Stomach (tissue), 9 donors: ENCODE measurements around the gene DAND5. TPM values are rescaled to one million over a fixed set of nuclear protein-coding genes. Genes with fewer than 3 reads are reported as not detected.
A peak's percentile ranks its signal among the peaks of the same experiment; 100 is the strongest.

Source experiments
- DNase-seq, 2 donors: peaks; one replicate each; pipeline versions ENCODE4 v3.0.0 to v3.0.0-alpha.2; 2013 to 2019
- H3K27ac ChIP-seq, 5 donors: fragments of 200-600 bp in 4 of 5; sonication (generic) in 4 of 5; one replicate each; pipeline ENCODE4 v1.5.1; 2013 to 2019; ENCODE audit warnings: mild to moderate bottlenecking in 1 of 5, moderate library complexity in 1 of 5
- H3K27me3 ChIP-seq, 3 donors: fragments of 200-600 bp; sonication (generic); one replicate each; pipeline ENCODE4 v1.5.1; 2017 to 2019; ENCODE audit warnings: mixed run types in 1 of 3
- H3K36me3 ChIP-seq, 4 donors: fragments of 200-600 bp; sonication (generic); 1 replicate in 3 of 4; 2 replicates in 1 of 4; pipeline ENCODE4 v1.5.1; 2016 to 2019
- H3K4me1 ChIP-seq, 4 donors: fragments of 200-600 bp; sonication (generic); one replicate each; pipeline ENCODE4 v1.5.1; 2016 to 2019
- H3K4me3 ChIP-seq, 4 donors: fragments of 200-600 bp; sonication (generic) in 3 of 4; one replicate each; pipeline ENCODE4 v1.5.1; 2016 to 2019; ENCODE audit warnings: mild to moderate bottlenecking in 1 of 4
- H3K9me3 ChIP-seq, 4 donors: fragments of 200-600 bp; sonication (generic); one replicate each; pipeline ENCODE4 v1.5.1; 2016 to 2019
- CTCF ChIP-seq, 7 experiments: fragments of 450-650 bp in 4 of 7; fragments of 200-600 bp in 3 of 7; sonication (generic) in 3 of 7; IDR thresholded peaks; one replicate each; pipeline ENCODE4 v1.5.1; 2016 to 2019; ENCODE audit warnings: antibody characterized with exemption in 7 of 7, control low read depth in 2 of 7, mild to moderate bottlenecking in 1 of 7
- EP300 ChIP-seq: sonication (generic); formaldehyde crosslinking; IDR thresholded peaks from one replicate; pipeline ENCODE4 v1.6.1; 2017; ENCODE audit warnings: antibody characterized with exemption
- POLR2A ChIP-seq, 4 donors: fragments of 450-650 bp; IDR thresholded peaks; one replicate each; pipeline ENCODE4 v1.6.1; 2016; ENCODE audit warnings: antibody characterized with exemption in 4 of 4, control low read depth in 2 of 4, mild to moderate bottlenecking in 1 of 4, moderate library complexity in 1 of 4
- POLR2AphosphoS5 ChIP-seq, 3 donors: sonication (generic); formaldehyde crosslinking; IDR thresholded peaks; one replicate each; pipeline ENCODE4 v1.6.1; 2016; ENCODE audit warnings: antibody characterized with exemption in 3 of 3
- WGBS, 5 donors: extraction: QIAGEN DNeasy Blood & Tissue Kit in 3 of 5; methylation state at CpG; one replicate each; pipeline versions ENCODE4 v1.1.5 to v1.1.7; 2013 to 2018; 5-methylcytosine and 5-hydroxymethylcytosine counted together
- intact Hi-C: fragments of 100-400 bp; cut with DNase I; formaldehyde crosslinking; loops from one replicate; pipeline ENCODE4 v1.15.1; 2023; ENCODE audit warnings: low total_unique reads
- polyA plus RNA-seq, 3 donors: library from polyadenylated mRNA; stranded (reverse); fragments of 200-250 nt; gene quantifications; one replicate each; pipeline ENCODE4 v1.2.3, GENCODE V29; 2013
- total RNA-seq, 5 donors: library from RNA; depleted of rRNA; stranded (reverse); fragments of >200 nt; gene quantifications; one replicate each; pipeline versions ENCODE4 v1.1.0 to v1.2.3, GENCODE V29; 2014 to 2016
- donor health status: healthy with polysubstance abuse.
- donor health status: Bipolar disorder and iron deficiency.
- donor health status: healthy.

DAND5 gene
- total and polyA plus RNA-seq, 8 donors, result 0.12 to 0.58 (median 0.13) TPM; not detected in 5

GRCh38 chr19:13006431-13007281 is 37.3 kb downstream of the DAND5 start:
- peak overlapping the region in 3 of 4 donors; percentile 3 to 23 (median 15) for H3K4me3 ChIP-seq
- H3K27ac ChIP-seq, result peak overlapping the region; percentile 59 to 94 (median 90)
- H3K4me1 ChIP-seq, result peaks cover 98 to 100% (median 100%) of the 10 kb centered on the region in 4 donors
- 37 to 53% (median 39%) methylated on average over 21 to 28 of the region's 28 CpGs for WGBS, 5 donors
- peaks cover 0 to 28% (median 5%) of the 10 kb centered on the region in 3 donors for H3K27me3 ChIP-seq
- DNase-seq, result peak in 1 of 2 donors; percentile 54
- no peak for TF ChIP-seq CTCF (IDR thresholded peaks at IDR 0.05)
- TF ChIP-seq POLR2A (IDR thresholded peaks at IDR 0.05), result no peak
- no peak for TF ChIP-seq POLR2AphosphoS5 (IDR thresholded peaks at IDR 0.05)
- TF ChIP-seq EP300, result no peak
- H3K36me3 ChIP-seq, result no peaks in the 10 kb centered on the region
- H3K9me3 ChIP-seq, result no peaks in the 10 kb centered on the region
- intact Hi-C loops, result no loop called here

- Histone ChIP-seq H3K4me1 (peaks cover 98 to 100% (median 100%) of the 10 kb centered on the region in 4 donors), H3K27ac (peak overlapping the region; percentile 59 to 94 (median 90)), H3K4me3 (peak overlapping the region in 3 of 4 donors; percentile 3 to 23 (median 15)), H3K36me3 (no peaks in the 10 kb centered on the region), H3K9me3 (no peaks in the 10 kb centered on the region), H3K27me3 (peaks cover 0 to 36% (median 13%) of the 10 kb centered on the region in 3 donors)
- WGBS, 5 donors, result 14 to 32% (median 25%) methylated on average over 8 to 17 of the region's 17 CpGs
- intact Hi-C loops, result no loop called here
- DNase-seq, result peak; percentile 67 to 91
- TF ChIP-seq POLR2AphosphoS5 (IDR thresholded peaks at IDR 0.05), result no peak
- no peak for TF ChIP-seq EP300
- no peak for TF ChIP-seq CTCF (IDR thresholded peaks at IDR 0.05)
- TF ChIP-seq POLR2A (IDR thresholded peaks at IDR 0.05), result no peak
Observed at GRCh38 chr19:13007292-13008045, 38.1 kb downstream of the DAND5 start.

- TF ChIP-seq CTCF (IDR thresholded peaks at IDR 0.05), result no peak
- TF ChIP-seq POLR2A (IDR thresholded peaks at IDR 0.05), result no peak
- no peak for TF ChIP-seq POLR2AphosphoS5 (IDR thresholded peaks at IDR 0.05)
- TF ChIP-seq EP300, result no peak
- H3K36me3 ChIP-seq, result no peaks in the 10 kb centered on the region
- H3K27ac ChIP-seq, result peak overlapping the region; percentile 59 to 94 (median 90)
- intact Hi-C loops, result no loop called here
- WGBS, 5 donors, result 64 to 78% (median 74%) methylated on average over 28 of the region's 28 CpGs
- H3K9me3 ChIP-seq, result no peaks in the 10 kb centered on the region
- peak overlapping the region in 1 of 4 donors; percentile 2 for H3K4me3 ChIP-seq
- no peak for DNase-seq
- H3K27me3 ChIP-seq, result peaks cover 0 to 47% (median 13%) of the 10 kb centered on the region in 3 donors
- peaks cover 96 to 100% (median 99%) of the 10 kb centered on the region in 4 donors for H3K4me1 ChIP-seq
Observed at GRCh38 chr19:13008926-13009787, 39.8 kb downstream of the DAND5 start.
